NCI-H2029 (cell line): ENCODE results near the gene DCST1.
A peak's percentile ranks its signal among the peaks of the same experiment; 100 is the strongest.

Experiments
- DNase-seq: peaks from one replicate; lab custom pipeline; 2025; lab: John Stamatoyannopoulos, UW

The DCST1 gene

GRCh38 chr1:155000726-155001424, 32.7 kb upstream of the DCST1 start:
- peak; percentile 90 for DNase-seq

- no peak for DNase-seq
Observed at GRCh38 chr1:155001425-155001674, 32.3 kb upstream of the DCST1 start.

DNA sequence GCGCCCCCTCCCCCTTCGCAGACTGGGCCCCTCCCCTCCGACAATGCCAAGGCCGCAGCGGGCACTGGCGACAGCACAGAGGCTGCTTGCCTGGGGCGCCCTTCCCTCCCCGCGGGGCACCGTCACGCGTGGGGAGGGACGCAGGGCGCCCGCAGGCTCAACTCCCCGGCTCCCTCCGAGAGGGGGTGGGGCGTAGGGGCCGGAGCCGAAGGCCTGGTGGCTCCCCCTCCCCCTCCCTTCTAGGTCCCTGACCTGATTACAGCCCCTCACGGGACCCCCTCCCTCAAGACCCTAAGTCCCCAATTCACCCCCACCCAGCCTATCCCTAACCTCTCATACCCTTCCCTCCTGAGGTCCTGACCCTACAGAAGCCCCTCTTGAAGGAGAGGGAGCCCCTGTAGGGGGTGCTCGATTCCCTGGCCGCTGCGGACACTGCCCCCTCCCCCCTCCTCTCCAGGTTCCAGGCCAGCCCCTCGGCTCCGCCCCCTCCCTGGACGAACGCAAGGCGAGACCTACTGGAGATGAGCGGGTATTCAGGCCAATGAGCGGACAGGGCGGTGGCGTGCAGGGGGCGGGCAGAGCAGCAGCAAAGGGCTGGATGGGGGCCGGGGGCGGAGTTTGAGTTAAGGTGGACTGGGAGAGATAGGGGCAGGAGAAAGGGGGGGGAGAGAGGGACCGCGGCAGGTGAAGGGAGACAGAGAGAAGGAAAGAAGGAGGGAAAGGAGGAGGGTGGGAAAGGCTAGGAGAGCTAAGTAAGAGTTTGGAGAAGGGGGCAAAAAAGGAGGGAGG, 31.8 kb upstream of the DCST1 start:
- peak; percentile 98 for DNase-seq

- DNase-seq = no peak
Observed at GRCh38 chr1:155002464-155003226, 31.0 kb upstream of the DCST1 start, which contains the start of gene ZBTB7B. Gene ZBTB7B, plus strand, starts transcription at chr1:155002802. Its CDS starts 11,859 bp downstream, at chr1:155014661.

DNA sequence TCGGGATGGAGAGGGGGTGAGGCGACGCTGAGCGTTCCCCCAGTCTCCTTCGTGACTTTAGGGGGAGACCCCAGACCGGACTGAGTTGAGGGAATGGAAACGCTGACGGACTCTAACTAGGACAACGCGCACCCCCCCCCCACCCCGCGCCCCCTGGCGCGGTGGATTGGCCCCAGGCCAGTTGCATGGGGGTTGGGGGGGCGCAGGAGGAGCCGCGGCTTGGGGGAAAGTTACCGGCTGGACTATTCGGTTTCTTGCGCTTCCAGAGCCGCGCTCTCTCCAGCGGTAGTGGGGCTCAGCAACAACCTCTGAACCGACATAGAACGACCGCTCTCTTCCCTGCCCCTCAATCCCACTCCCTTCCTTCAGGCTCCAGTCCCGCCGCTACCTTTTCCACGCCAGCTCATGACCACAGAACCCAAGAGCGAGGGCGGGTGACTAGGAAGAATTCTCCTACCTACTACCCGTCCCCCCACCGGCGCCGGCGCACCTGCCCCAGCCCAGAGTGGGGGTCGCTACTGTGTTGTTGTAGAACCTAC, 30.3 kb upstream of the DCST1 start:
- no peak for DNase-seq

- DNase-seq = no peak
Observed at GRCh38 chr1:155003766-155004351, 29.8 kb upstream of the DCST1 start.

DNA sequence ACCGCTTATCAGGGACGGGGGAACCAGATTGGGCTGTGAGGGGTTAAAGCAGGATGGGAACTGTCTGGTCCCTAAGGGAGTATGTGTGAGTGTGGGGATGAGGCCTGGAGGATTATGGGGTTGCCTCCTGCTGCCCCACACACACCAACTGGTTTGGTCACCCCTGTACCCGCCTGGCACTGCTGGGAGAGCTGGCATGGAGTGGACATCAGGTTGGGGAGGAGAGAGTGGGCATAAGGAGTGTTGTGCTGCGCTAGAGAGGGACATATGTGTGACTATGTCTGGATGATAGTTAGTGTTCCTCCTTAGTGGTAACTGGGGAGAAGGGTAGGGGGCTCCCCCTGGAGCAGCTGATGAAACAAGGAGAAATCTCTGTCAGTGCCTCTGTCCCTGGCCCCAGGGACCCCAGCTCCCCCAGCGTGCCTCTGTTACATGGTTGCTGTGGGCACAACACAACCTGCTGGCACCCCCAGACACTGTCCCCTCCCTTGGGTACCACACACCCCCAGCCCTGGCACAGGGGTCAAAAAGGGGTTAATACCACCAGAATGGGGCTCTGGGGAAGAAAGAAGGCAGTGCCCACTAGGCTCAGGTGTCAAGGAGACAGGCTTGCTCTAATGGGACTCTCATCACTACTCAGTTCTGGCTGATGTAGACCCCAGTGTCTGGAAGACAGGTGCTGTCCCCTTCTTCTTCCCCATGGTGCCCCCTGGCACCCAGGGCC, 29.1 kb upstream of the DCST1 start:
- DNase-seq = no peak

- DNase-seq = no peak
Observed at GRCh38 chr1:155005076-155006011, 28.3 kb upstream of the DCST1 start.

DNA sequence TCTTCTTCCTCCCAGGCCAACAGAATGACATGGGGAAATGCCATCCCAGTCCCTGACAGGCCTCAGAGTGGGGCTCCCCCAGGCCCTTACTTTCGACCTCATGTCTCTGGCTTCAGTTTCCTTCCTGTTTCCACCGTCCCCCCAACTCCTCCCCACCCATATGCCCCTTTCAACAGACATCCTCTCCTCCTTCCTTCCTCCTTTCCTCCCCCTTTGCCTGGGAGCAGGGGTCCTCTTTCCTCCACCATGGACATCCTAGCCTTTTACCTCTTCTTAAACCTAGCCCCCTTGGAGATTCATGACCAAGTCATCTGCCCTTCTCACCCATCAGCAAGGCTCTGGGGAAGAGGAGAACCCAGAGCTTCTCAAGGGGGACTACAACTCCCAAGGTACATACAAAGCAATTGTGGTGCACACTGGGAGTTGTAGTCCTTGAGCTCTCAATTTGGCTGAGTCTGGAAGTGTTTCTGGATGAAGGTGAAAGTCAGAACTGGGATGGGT, 27.0 kb upstream of the DCST1 start:
- DNase-seq = no peak

GRCh38 chr1:155007251-155007828, 26.3 kb upstream of the DCST1 start:
- no peak for DNase-seq

- no peak for DNase-seq
Observed at GRCh38 chr1:155008015-155008941, 25.3 kb upstream of the DCST1 start.

- DNase-seq = no peak
Observed at GRCh38 chr1:155009221-155009711, 24.4 kb upstream of the DCST1 start.

DNA sequence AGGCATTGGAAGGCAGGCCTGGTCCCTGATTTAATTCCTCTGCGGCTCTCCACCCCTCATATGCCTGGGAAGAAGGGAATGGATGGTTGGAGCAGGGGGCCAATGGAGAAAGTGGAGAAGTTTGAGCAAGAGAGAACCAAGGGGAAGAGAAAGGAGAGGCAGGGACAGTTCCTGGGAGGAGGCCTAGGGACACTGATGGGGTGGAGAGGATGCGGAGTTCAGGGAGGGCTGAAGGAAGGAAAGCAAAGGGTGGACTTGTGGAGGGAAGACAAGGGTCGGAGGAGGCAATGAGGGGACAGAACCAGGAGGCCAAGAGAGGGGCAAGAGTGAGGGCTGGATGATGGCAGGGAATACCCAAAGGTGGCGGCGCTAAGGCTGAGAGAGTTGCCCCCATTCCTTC, 23.9 kb upstream of the DCST1 start:
- DNase-seq = no peak

DNA sequence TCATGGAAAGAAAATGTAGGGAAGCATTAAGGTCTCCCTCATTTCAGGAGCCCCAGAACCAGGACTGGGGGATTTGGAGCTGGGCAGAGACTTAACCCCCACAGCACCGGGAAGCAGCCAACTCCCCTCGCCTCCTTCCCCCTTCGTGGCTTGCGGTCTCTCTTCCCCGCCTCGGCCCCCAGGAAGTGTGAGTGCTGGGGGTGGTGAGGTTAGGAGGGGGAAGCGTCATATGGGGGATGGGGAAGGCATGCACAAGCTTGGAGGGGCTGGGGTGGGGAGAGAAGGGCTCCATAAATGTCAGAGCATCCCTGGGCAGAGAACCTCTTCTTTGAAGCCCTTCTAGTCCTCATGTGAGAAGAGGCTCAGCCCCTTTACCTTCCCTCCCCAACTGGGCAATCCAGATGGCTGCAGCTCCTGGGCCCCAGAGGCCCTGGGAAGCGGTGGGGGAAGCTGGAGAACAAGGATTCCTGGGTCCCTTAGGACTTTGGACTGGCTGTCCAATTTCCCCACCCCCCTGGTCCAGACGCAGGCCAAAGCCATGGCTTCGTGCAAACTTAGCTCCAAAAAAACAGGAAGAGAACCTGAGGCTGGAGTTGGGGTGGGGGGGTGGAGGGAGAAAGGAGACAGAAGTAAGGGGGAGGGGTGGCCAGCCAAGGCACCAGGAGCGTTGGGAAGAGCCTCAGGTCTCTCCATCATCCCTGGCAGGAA, 23.3 kb upstream of the DCST1 start:
- no peak for DNase-seq

DNA sequence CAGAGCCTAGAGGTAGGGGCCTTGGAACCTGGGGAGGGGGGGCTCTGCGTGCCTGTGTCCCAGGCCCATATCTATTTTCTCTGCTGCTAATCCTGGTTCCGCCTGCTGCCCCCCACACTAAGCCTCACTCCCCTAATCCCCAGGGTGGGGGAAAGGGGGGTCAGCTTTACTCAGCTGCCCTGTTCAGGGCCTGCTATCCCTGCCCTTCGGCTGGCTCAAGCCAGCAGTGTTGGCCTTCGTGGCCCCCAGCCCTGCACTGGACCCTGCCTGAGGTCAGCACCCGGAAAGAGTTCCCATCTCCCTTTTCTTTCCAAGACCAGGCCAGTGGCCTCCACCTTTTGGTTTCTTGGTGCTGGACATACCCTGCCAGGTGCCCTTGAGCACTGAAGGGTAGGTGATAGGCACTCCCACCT, 22.6 kb upstream of the DCST1 start:
- DNase-seq = no peak

DNA sequence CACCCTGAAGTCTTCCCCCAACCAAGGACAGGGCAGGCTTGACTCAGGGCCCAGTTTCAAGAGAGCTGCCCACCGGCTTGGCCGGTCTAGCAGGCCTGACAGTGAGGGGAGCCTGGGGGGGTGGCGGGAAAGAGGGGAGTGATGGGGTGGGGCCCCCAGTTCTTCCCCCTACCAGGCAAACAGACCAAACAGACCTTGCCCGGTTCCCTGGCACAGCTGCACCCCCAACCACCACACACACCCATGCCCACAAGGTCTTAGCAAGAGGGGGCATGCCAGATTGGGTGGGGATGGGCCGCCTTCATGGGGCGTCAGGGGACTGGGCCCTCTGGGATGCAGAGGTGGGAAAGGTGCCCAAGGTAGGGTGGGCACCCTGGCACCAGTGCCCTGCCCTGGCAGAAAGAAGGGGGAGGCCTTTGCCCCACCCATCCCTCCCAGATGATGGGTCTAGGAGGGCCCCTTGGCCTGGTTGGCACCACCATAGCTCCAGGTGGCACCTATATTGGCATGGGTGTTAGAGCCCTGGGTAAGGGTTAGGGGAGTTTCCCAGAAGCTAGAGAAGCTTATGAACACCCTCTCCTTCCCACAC, 22.1 kb upstream of the DCST1 start:
- DNase-seq = no peak

GRCh38 chr1:155012026-155012546, 21.5 kb upstream of the DCST1 start:
- no peak for DNase-seq
